ENCODE results near the gene LPAR1. TPM values are rescaled to one million over a fixed set of nuclear protein-coding genes. Genes with fewer than 3 reads are reported as not detected.

Gene LPAR1
- total and polyA plus RNA-seq, 10 donors: 8.1 to 63.8 (median 34.4) TPM

GRCh38 chr9:111036429-111036789 lies 1.9 kb downstream of the LPAR1 start:
- Histone ChIP-seq H3K27ac (peak overlapping the region in 7 of 8 donors; percentile 77 to 88 (median 84)), H3K4me1 (peaks cover 5 to 42% (median 20%) of the 10 kb centered on the region in 6 donors), H3K4me3 (peak overlapping the region in 5 of 8 donors; percentile 24 to 69 (median 50)), H3K27me3 (replicated peaks in 1 of 7) (peaks cover 0 to 82% (median 41%) of the 10 kb centered on the region in 7 donors), H3K9me3 (no peaks in the 10 kb centered on the region), H3K36me3 (no peaks in the 10 kb centered on the region)
- DNase-seq: peak; percentile 80
- intact Hi-C loops (cut with DNase I; ENCODE audit: low total_unique reads): no loop called here
- WGBS, 5 donors: 13 to 22% (median 18%) methylated on average over 15 of the region's 15 CpGs
- TF ChIP-seq POLR2AphosphoS5 (IDR thresholded peaks at IDR 0.05) (peak; percentile 33 to 72 (median 64)), POLR2A (IDR thresholded peaks at IDR 0.05) (no peak)
- TF ChIP-seq, protein P1, sequence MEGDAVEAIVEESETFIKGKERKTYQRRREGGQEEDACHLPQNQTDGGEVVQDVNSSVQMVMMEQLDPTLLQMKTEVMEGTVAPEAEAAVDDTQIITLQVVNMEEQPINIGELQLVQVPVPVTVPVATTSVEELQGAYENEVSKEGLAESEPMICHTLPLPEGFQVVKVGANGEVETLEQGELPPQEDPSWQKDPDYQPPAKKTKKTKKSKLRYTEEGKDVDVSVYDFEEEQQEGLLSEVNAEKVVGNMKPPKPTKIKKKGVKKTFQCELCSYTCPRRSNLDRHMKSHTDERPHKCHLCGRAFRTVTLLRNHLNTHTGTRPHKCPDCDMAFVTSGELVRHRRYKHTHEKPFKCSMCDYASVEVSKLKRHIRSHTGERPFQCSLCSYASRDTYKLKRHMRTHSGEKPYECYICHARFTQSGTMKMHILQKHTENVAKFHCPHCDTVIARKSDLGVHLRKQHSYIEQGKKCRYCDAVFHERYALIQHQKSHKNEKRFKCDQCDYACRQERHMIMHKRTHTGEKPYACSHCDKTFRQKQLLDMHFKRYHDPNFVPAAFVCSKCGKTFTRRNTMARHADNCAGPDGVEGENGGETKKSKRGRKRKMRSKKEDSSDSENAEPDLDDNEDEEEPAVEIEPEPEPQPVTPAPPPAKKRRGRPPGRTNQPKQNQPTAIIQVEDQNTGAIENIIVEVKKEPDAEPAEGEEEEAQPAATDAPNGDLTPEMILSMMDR (IDR thresholded peaks at IDR 0.05 in 8 of 11, conservative IDR thresholded peaks at IDR 0.05 in 3 of 11): peak in 5 of 11 experiments; percentile 32 to 44 (median 36)

DNA sequence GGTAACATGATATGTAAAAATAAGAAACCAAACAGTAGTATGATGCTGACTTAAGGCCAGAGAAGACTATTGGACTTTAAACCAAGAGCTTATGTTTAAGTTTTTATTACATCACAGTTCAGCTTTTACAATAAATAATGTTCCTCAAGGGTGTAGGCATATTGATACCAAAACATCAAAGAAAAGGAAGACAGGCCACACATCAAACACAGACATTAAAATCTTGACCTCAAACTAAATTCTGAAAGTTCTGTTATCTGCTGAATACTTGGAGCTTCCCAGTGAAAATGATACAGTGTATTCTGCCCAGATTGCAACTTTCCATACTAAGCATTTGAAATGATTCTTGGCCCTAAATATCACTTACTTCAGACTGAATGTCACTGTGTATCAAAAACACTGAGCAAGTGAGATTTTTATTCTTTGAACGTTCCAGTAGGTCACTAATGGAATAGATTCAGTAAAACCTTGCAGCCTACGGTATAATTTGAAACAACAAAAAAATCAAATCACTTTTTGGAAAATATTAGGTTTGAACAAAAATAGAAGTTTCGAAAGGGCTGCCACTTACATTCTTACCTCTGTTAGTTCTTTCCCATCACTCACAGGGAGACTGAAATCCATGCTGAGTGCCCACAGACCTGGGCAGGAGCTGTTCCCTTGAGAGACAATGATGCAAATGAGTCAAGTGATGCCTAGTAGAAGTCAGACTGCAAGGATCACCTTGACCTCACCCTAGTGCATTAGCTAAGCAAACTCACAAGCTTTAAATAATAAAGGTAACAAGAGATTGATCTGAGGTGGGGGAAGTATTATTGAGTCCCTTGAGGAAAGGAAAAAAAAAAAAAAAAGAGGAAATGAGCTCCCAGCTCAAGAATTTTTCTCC lies 2.5 kb downstream of the LPAR1 start:
- peaks cover 0 to 82% (median 41%) of the 10 kb centered on the region in 7 donors for H3K27me3 ChIP-seq (replicated peaks in 1 of 7)
- DNase-seq: no peak
- peak overlapping the region in 7 of 8 donors; percentile 31 to 88 (median 84) for H3K27ac ChIP-seq
- intact Hi-C loops (cut with DNase I; ENCODE audit: low total_unique reads): no loop called here
- WGBS, 5 donors: 71 to 92% (median 80%) methylated on average over 3 of the region's 3 CpGs
- peak overlapping the region in 5 of 8 donors; percentile 24 to 69 (median 50) for H3K4me3 ChIP-seq
- H3K36me3 ChIP-seq: no peaks in the 10 kb centered on the region
- peaks cover 5 to 42% (median 20%) of the 10 kb centered on the region in 6 donors for H3K4me1 ChIP-seq
- no peaks in the 10 kb centered on the region for H3K9me3 ChIP-seq
- TF ChIP-seq, protein P1 (IDR thresholded peaks at IDR 0.05 in 8 of 11, conservative IDR thresholded peaks at IDR 0.05 in 3 of 11): no peak
- TF ChIP-seq POLR2AphosphoS5 (IDR thresholded peaks at IDR 0.05): no peak
- no peak for TF ChIP-seq POLR2A (IDR thresholded peaks at IDR 0.05)

- no peaks in the 10 kb centered on the region for H3K36me3 ChIP-seq
- peaks cover 0 to 75% (median 41%) of the 10 kb centered on the region in 7 donors for H3K27me3 ChIP-seq (replicated peaks in 1 of 7)
- WGBS, 5 donors: 67 to 90% (median 73%) methylated on average over 9 of the region's 9 CpGs
- intact Hi-C loops (cut with DNase I; ENCODE audit: low total_unique reads): no loop called here
- H3K4me1 ChIP-seq: peaks cover 5 to 42% (median 20%) of the 10 kb centered on the region in 6 donors
- H3K27ac ChIP-seq: peak overlapping the region in 6 of 8 donors; percentile 31 to 88 (median 84)
- no peaks in the 10 kb centered on the region for H3K9me3 ChIP-seq
- H3K4me3 ChIP-seq: peak overlapping the region in 3 of 8 donors; percentile 50 to 69 (median 52)
- no peak for DNase-seq
- TF ChIP-seq, protein P1 (IDR thresholded peaks at IDR 0.05 in 8 of 11, conservative IDR thresholded peaks at IDR 0.05 in 3 of 11): no peak
- no peak for TF ChIP-seq POLR2AphosphoS5 (IDR thresholded peaks at IDR 0.05)
- TF ChIP-seq POLR2A (IDR thresholded peaks at IDR 0.05): no peak
These were observed 3.3 kb downstream of the LPAR1 start for GRCh38 chr9:111034898-111035539.
